C4-2B (cell line): ENCODE results near the gene EPB41.

Experiments used
- ZFX ChIP-seq: fragments of 450-650 bp; IDR thresholded peaks from 2 replicates; pipeline ENCODE4 v1.6.1; 2017
- TF ChIP-seq, protein P1 (sequence below): fragments of 450-650 bp; conservative IDR thresholded peaks from 2 replicates; pipeline ENCODE4 v1.5.1; 2017; ENCODE audit warnings: mild to moderate bottlenecking

DNA sequence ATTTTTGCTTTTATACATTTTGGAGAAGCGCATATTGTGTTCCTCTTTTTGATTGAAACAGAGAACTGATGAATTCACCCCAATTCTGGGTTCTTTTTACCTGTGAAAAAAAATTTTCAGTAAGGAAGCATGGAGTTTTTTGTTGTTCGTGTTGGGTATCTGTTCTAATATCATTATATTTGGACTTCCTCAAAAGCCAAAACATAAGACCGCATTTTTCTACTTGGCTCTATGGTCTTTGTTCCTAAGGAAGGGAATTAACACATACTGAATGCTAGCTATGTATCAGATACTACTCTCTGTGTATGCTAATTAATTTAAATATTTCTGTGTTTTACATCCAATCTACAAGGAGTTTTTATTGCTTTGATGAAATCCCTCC is 12.9 kb downstream of the EPB41 start:
- TF ChIP-seq, protein P1, sequence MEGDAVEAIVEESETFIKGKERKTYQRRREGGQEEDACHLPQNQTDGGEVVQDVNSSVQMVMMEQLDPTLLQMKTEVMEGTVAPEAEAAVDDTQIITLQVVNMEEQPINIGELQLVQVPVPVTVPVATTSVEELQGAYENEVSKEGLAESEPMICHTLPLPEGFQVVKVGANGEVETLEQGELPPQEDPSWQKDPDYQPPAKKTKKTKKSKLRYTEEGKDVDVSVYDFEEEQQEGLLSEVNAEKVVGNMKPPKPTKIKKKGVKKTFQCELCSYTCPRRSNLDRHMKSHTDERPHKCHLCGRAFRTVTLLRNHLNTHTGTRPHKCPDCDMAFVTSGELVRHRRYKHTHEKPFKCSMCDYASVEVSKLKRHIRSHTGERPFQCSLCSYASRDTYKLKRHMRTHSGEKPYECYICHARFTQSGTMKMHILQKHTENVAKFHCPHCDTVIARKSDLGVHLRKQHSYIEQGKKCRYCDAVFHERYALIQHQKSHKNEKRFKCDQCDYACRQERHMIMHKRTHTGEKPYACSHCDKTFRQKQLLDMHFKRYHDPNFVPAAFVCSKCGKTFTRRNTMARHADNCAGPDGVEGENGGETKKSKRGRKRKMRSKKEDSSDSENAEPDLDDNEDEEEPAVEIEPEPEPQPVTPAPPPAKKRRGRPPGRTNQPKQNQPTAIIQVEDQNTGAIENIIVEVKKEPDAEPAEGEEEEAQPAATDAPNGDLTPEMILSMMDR = no peak
- no peak for TF ChIP-seq ZFX
